K562 (cell line): Measurements from ENCODE around the gene DLG4. TPM values are rescaled to one million over a fixed set of nuclear protein-coding genes. Genes with fewer than 3 reads are reported as not detected.

ENCODE experiments used
- ATAC-seq: fragments of 200-7000 bp; cut with Tn5 transposase; 3 replicates; pipeline ENCODE4 v1.9.1; 2020; ENCODE audit warnings: moderate library complexity
- BruUV-seq: library from RNA; stranded (reverse); fragments of 400-500 nt; replicated peaks from 2 replicates; lab custom pipeline; 2021; lab: Mats Ljungman, UMichigan
- CTCF ChIA-PET: fragments of 300-600 bp; formaldehyde crosslinking; extraction: SDS; loops from one replicate; lab custom pipeline; 2021; ENCODE audit warnings: low intra/inter-chr PET ratio; lab: Yijun Ruan, JAX
- POLR2A ChIA-PET: fragments of 300-600, 350-650 bp; sonication (Branson Sonifier 250); formaldehyde crosslinking; extraction: SDS; loops from one replicate; lab custom pipeline; 2021; ENCODE audit warnings: antibody characterized with exemption, inconsistent platforms; lab: Yijun Ruan, JAX
- DNase-seq, 4 experiments: peaks; one replicate each; pipeline versions ENCODE4 v3.0.0 to v3.0.0-alpha.2; 2011 to 2018; ENCODE audit warnings: low spot score in 3 of 4, mixed read lengths in 3 of 4; ENCODE audit errors: extremely low read depth in 1 of 4
- FAIRE-seq: peaks from 2 replicates; lab custom pipeline; 2011; peaks lifted over from hg19 to GRCh38; lab: Jason Lieb, UNC
- H2AFZ ChIP-seq: 2 replicates; pipeline ENCODE4 v1.6.0; 2011; ENCODE audit warnings: low read depth, low read length, control low read depth, inconsistent platforms
- H3K27ac ChIP-seq: fragments of 200-600 bp; 3 replicates; pipeline ENCODE4 v1.8.0; 2011; ENCODE audit warnings: low read depth, mild to moderate bottlenecking, control low read depth, inconsistent platforms, low read length, moderate library complexity, mixed read lengths; ENCODE audit errors: extremely low read depth
- H3K27me3 ChIP-seq, 2 experiments: fragments of 300-600 bp in 1 of 2; 2 replicates in 1 of 2; 3 replicates in 1 of 2; pipeline versions ENCODE4 v1.6.0 to v1.8.0; 2011; ENCODE audit warnings: inconsistent platforms in 2 of 2, low read length in 2 of 2, mild to moderate bottlenecking in 1 of 2, mixed read lengths in 1 of 2, moderate library complexity in 1 of 2; ENCODE audit not compliant: control insufficient read depth in 2 of 2, insufficient read depth in 2 of 2
- H3K36me3 ChIP-seq: fragments of 300-600 bp; 3 replicates; pipeline ENCODE4 v1.8.0; 2011; ENCODE audit warnings: mild to moderate bottlenecking, low read length, inconsistent platforms; ENCODE audit not compliant: control insufficient read depth, insufficient read depth
- H3K4me1 ChIP-seq, 2 experiments: fragments of 200-600 bp in 1 of 2; replicated peaks in 1 of 2; 2 replicates in 1 of 2; 3 replicates in 1 of 2; pipeline versions ENCODE4 v1.5.1 to v1.8.0; 2011; ENCODE audit warnings: inconsistent platforms in 2 of 2, low read length in 2 of 2, mild to moderate bottlenecking in 1 of 2, mixed read lengths in 1 of 2, moderate library complexity in 1 of 2; ENCODE audit not compliant: control insufficient read depth in 2 of 2, insufficient read depth in 2 of 2
- H3K4me2 ChIP-seq: 2 replicates; pipeline ENCODE4 v1.6.1; 2011; ENCODE audit warnings: low read length, control low read depth, inconsistent platforms, mixed read lengths; ENCODE audit not compliant: insufficient read depth
- H3K4me3 ChIP-seq: fragments of 200-600 bp; sonication (generic), shearing (Covaris generic); 2 replicates; pipeline ENCODE4 v1.5.1; 2016; ENCODE audit warnings: control low read depth, inconsistent platforms
- H3K79me2 ChIP-seq: fragments of 200-600 bp; 3 replicates; pipeline ENCODE4 v1.8.0; 2011; ENCODE audit warnings: low read length, inconsistent platforms; ENCODE audit not compliant: control insufficient read depth, insufficient read depth
- H3K9ac ChIP-seq, 2 experiments: 2 replicates each; pipeline versions ENCODE4 v1.6.0 to v1.6.1; 2011; ENCODE audit warnings: low read depth in 2 of 2, low read length in 2 of 2, control low read depth in 1 of 2, inconsistent platforms in 1 of 2, mild to moderate bottlenecking in 1 of 2, mixed read lengths in 1 of 2; ENCODE audit not compliant: insufficient read depth in 1 of 2
- H3K9me1 ChIP-seq: one replicate; pipeline ENCODE4 v1.6.0; 2011; ENCODE audit warnings: inconsistent platforms, mild to moderate bottlenecking, low read length, moderate library complexity; ENCODE audit not compliant: control insufficient read depth, insufficient read depth
- H3K9me3 ChIP-seq: replicated peaks from 2 replicates; pipeline ENCODE4 v1.5.1; 2011; ENCODE audit warnings: low read depth, low read length, inconsistent platforms; ENCODE audit not compliant: control insufficient read depth, insufficient read depth
- H4K20me1 ChIP-seq: replicated peaks from 2 replicates; pipeline ENCODE4 v1.6.1; 2011; ENCODE audit warnings: low read length, inconsistent platforms, mixed read lengths; ENCODE audit not compliant: control insufficient read depth, insufficient read depth
- ELF4 ChIP-seq: fragments of 450-650 bp; formaldehyde crosslinking; IDR thresholded peaks from 2 replicates; pipeline ENCODE4 v1.4.0; 2022; ENCODE audit warnings: missing genetic modification characterization
- FOXK2 ChIP-seq, 2 experiments: fragments of 450-650 bp; IDR thresholded peaks in 1 of 2; conservative IDR thresholded peaks in 1 of 2; 2 replicates each; pipeline ENCODE4 v1.6.1; 2016; ENCODE audit warnings: low read depth in 2 of 2, mild to moderate bottlenecking in 1 of 2
- PML ChIP-seq: IDR thresholded peaks from 2 replicates; pipeline ENCODE4 v1.6.1; 2012; ENCODE audit warnings: low read length, inconsistent platforms
- POLR2A ChIP-seq: fragments of 450-650 bp; conservative IDR thresholded peaks from 2 replicates; pipeline ENCODE4 v1.6.1; 2016
- POLR2AphosphoS2 ChIP-seq: IDR thresholded peaks from 2 replicates; pipeline ENCODE4 v1.6.1; 2012; ENCODE audit warnings: low read length, improper control_type of control experiment
- POLR2AphosphoS5 ChIP-seq: IDR thresholded peaks from 2 replicates; pipeline ENCODE4 v1.6.1; 2011; ENCODE audit warnings: mild to moderate bottlenecking, low read depth, low read length, moderate library complexity; ENCODE audit not compliant: control insufficient read depth, insufficient read depth
- RBFOX2 ChIP-seq: fragments of 200-400 bp; formaldehyde crosslinking; IDR thresholded peaks from 2 replicates; pipeline ENCODE4 v1.6.1; 2017; ENCODE audit warnings: low read depth, mild to moderate bottlenecking, low read length, moderate library complexity
- ZNF507 ChIP-seq: conservative IDR thresholded peaks from 2 replicates; pipeline ENCODE4 v1.6.1; 2017; ENCODE audit warnings: missing genetic modification characterization, missing compliant biosample characterization
- WGBS: fragments of 100-300 bp; shearing (Covaris generic); methylation state at CpG from one replicate; pipeline ENCODE4 v1.1.6; 2016; ENCODE audit warnings: low coverage, mixed read lengths; ENCODE audit not compliant: insufficient coverage; ENCODE audit errors: missing lambda C conversion rate; 5-methylcytosine and 5-hydroxymethylcytosine counted together
- in situ Hi-C: fragments of 300-500 bp; cut with MboI; formaldehyde crosslinking; loops from 4 replicates; pipeline ENCODE4 v1.15.0; 2018; ENCODE audit warnings: inconsistent platforms, mixed read lengths
- intact Hi-C: fragments of 100-400 bp; cut with micrococcal nuclease; formaldehyde crosslinking; loops from 2 replicates; pipeline ENCODE4 v1.14.2; 2022
- polyA plus RNA-seq, 8 experiments: library from polyadenylated mRNA; depleted of rRNA in 4 of 8; stranded (reverse) in 5 of 8; unstranded in 3 of 8; fragments of >200 nt; fragmentation: Nextera tagmentation in 2 of 8; fragmentation: Illumina TruSeq in 1 of 8; extraction: Ambion mirVana in 2 of 8; extraction: Trizol in 1 of 8; gene quantifications; 2 replicates each; pipeline versions ENCODE4 v1.2.1 to v1.2.3, GENCODE V29; 2011 to 2014; ENCODE audit warnings: inconsistent platforms in 1 of 8, missing spikeins in 1 of 8
- total RNA-seq, 7 experiments: library from RNA; depleted of rRNA in 6 of 7; stranded (reverse); fragments of >200 nt in 6 of 7; fragmentation: Illumina TruSeq in 2 of 7; extraction: Trizol in 2 of 7; gene quantifications; 2 replicates each; pipeline versions ENCODE4 v1.2.1 to v1.2.3, GENCODE V29; 2011 to 2021; ENCODE audit warnings: low replicate concordance in 1 of 7
- TF ChIP-seq, protein P1 (sequence below): fragments of 200-400 bp; formaldehyde crosslinking; IDR thresholded peaks from 2 replicates; pipeline ENCODE4 v1.6.1; 2017; ENCODE audit warnings: mild to moderate bottlenecking, low read depth, low read length, moderate library complexity

The DLG4 gene
- total and polyA plus RNA-seq, 9 of the 15 experiments (the other 6 are each of a cell fraction or from before 2014, with no cell fraction given), result 0.03 to 12.0 (median 4.1) TPM

DNA sequence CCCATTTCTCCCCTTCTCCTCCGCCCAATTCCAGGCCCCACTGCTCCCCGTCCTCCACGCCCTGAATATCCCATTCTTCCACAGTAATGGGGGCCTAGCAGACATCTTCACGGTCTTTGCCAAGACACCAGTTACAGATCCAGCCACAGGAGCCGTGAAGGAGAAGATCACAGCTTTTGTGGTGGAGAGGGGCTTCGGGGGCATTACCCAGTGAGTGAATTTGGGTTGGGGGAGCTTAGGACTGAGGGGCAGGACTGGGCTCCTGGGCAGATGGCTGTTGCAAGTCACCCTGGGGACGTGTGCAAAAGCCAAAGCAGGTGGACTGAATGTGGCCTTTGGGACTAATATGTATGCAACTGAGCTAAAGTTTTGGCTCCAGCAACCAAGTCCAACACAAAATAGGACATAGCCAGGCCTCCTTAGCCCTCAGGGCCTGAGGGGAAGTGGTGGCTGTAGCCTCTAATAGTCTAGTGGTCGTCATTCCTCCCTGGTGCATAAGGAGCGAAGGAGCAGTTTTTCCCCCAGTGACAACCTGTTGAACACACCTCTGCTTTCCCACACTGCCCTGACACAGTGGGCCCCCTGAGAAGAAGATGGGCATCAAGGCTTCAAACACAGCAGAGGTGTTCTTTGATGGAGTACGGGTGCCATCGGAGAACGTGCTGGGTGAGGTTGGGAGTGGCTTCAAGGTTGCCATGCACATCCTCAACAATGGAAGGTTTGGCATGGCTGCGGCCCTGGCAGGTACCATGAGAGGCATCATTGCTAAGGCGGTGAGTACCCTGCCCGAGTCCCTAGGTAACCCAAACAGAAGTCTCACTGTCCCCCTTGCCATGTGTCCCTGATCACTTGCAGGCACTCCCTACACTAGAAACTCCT lies 2.7 kb upstream of the DLG4 start:
- ChIA-PET POLR2A (interaction anchor here (0.8 to 7.7 kb wide), 3 partner anchors 8 to 254 kb away, joined by 3 to 73 read pairs (median 19); partner anchors contain the start of gene DVL2), CTCF (no interaction called here)
- peaks cover 24% of the 10 kb centered on the region for H3K79me2 ChIP-seq
- WGBS, result 85% methylated on average over 12 of the region's 15 CpGs
- H3K27me3 ChIP-seq, result no peaks in the 10 kb centered on the region
- H3K9me3 ChIP-seq, result no peaks in the 10 kb centered on the region
- H3K9me1 ChIP-seq, result peaks cover 6% of the 10 kb centered on the region
- H2AFZ ChIP-seq, result no peak overlapping the region
- peak; percentile 16; the same call in 1 of the 2 replicates for TF ChIP-seq POLR2AphosphoS2
- TF ChIP-seq FOXK2 (conservative IDR thresholded peaks at IDR 0.05 in 1 of 2, IDR thresholded peaks at IDR 0.05 in 1 of 2; ENCODE audit: low read depth in 2 of 2), result no peak
- TF ChIP-seq POLR2AphosphoS5, result peak; percentile 10; the same call in 1 of the 2 replicates
- peak; percentile 58 for TF ChIP-seq POLR2A
- no peak for TF ChIP-seq ZNF507 (tag)
- TF ChIP-seq ELF4 (CRISPR knock-in tag), result 0 out of 2 replicates have a peak, but pooled peaks have one; percentile 14
- peak; percentile 38; the same call in 1 of the 2 replicates for TF ChIP-seq RBFOX2
- TF ChIP-seq, protein P1, sequence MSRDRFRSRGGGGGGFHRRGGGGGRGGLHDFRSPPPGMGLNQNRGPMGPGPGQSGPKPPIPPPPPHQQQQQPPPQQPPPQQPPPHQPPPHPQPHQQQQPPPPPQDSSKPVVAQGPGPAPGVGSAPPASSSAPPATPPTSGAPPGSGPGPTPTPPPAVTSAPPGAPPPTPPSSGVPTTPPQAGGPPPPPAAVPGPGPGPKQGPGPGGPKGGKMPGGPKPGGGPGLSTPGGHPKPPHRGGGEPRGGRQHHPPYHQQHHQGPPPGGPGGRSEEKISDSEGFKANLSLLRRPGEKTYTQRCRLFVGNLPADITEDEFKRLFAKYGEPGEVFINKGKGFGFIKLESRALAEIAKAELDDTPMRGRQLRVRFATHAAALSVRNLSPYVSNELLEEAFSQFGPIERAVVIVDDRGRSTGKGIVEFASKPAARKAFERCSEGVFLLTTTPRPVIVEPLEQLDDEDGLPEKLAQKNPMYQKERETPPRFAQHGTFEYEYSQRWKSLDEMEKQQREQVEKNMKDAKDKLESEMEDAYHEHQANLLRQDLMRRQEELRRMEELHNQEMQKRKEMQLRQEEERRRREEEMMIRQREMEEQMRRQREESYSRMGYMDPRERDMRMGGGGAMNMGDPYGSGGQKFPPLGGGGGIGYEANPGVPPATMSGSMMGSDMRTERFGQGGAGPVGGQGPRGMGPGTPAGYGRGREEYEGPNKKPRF, result no peak
- TF ChIP-seq PML, result 0 out of 2 replicates have a peak, but pooled peaks have one; percentile 10
- H3K4me2 ChIP-seq, result no peak overlapping the region
- TSS peak; percentile 41 for BruUV-seq
- H4K20me1 ChIP-seq, result peaks cover 6% of the 10 kb centered on the region
- peaks cover 68% of the 10 kb centered on the region; the same call in 2 of the 3 replicates for H3K36me3 ChIP-seq
- H3K4me1 ChIP-seq, result peaks cover 25 to 57% of the 10 kb centered on the region in 2 experiments
- H3K4me3 ChIP-seq, result no peak overlapping the region
- FAIRE-seq (no peak), DNase-seq (no peak), ATAC-seq (no peak)
- no peak overlapping the region for H3K27ac ChIP-seq
- intact Hi-C loops (no loop called here), in situ Hi-C loops (no loop called here)
- H3K9ac ChIP-seq, result no peak overlapping the region; a peak in 1 of 4 replicates
